HepG2 (cell line): Measurements from ENCODE around the gene MAGIX. TPM values are rescaled to one million over a fixed set of nuclear protein-coding genes. Genes with fewer than 3 reads are reported as not detected.

Source experiments
- CHD4 ChIP-seq: fragments of 200-600 bp; sonication (generic); IDR thresholded peaks from 2 replicates; pipeline ENCODE4 v1.7.0; 2017; ENCODE audit warnings: mild to moderate bottlenecking, low read length, borderline replicate concordance
- DDIT3 ChIP-seq: sonication (generic); formaldehyde crosslinking; IDR thresholded peaks from 2 replicates; pipeline ENCODE4 v1.4.0; 2020; ENCODE audit warnings: mild to moderate bottlenecking, missing genetic modification reagents
- E2F2 ChIP-seq: sonication (generic); formaldehyde crosslinking; IDR thresholded peaks from 2 replicates; pipeline ENCODE4 v1.4.0; 2020; ENCODE audit warnings: missing genetic modification reagents, borderline replicate concordance
- FOXA1 ChIP-seq, 2 experiments: fragments of 450-650 bp in 1 of 2; sonication (generic) in 1 of 2; formaldehyde crosslinking in 1 of 2; IDR thresholded peaks; 2 replicates each; pipeline versions ENCODE4 v1.4.0 to v1.6.1; 2016 to 2020; ENCODE audit warnings: missing genetic modification reagents in 1 of 2
- FOXC1 ChIP-seq: sonication (generic); formaldehyde crosslinking; IDR thresholded peaks from 2 replicates; pipeline ENCODE4 v1.8.0; 2022; ENCODE audit warnings: mild to moderate bottlenecking, missing genetic modification reagents, borderline replicate concordance
- FOXK1 ChIP-seq: sonication (generic); formaldehyde crosslinking; IDR thresholded peaks from 2 replicates; pipeline ENCODE4 v1.4.0; 2020; ENCODE audit warnings: low read depth, missing genetic modification reagents, borderline replicate concordance
- HDAC2 ChIP-seq: sonication (generic); formaldehyde crosslinking; IDR thresholded peaks from 2 replicates; pipeline ENCODE4 v1.4.0; 2020; ENCODE audit warnings: missing genetic modification reagents
- IKZF1 ChIP-seq: fragments of 450-650 bp; IDR thresholded peaks from 2 replicates; pipeline ENCODE4 v1.7.1; 2016
- LCORL ChIP-seq, 2 experiments: fragments of 450-650 bp in 1 of 2; sonication (generic) in 1 of 2; formaldehyde crosslinking in 1 of 2; IDR thresholded peaks; 2 replicates each; pipeline versions ENCODE4 v1.5.0 to v1.6.1; 2017 to 2020; ENCODE audit warnings: antibody characterized with exemption in 1 of 2, missing genetic modification reagents in 1 of 2
- MAX ChIP-seq: IDR thresholded peaks from 2 replicates; pipeline ENCODE4 v1.6.1; 2012; ENCODE audit warnings: inconsistent platforms
- MTF2 ChIP-seq: sonication (generic); formaldehyde crosslinking; IDR thresholded peaks from 2 replicates; pipeline ENCODE4 v1.5.0; 2020; ENCODE audit warnings: missing genetic modification reagents, borderline replicate concordance
- MXI1 ChIP-seq: IDR thresholded peaks from 3 replicates; pipeline ENCODE4 v1.6.1; 2012; ENCODE audit warnings: low read depth, low read length, inconsistent platforms, borderline replicate concordance
- NCOR1 ChIP-seq: fragments of 200-600 bp; sonication (generic); IDR thresholded peaks from 2 replicates; pipeline ENCODE4 v1.7.0; 2017; ENCODE audit warnings: antibody characterized with exemption, low read length, borderline replicate concordance
- NKX3-1 ChIP-seq: sonication (generic); formaldehyde crosslinking; IDR thresholded peaks from 2 replicates; pipeline ENCODE4 v1.5.0; 2020; ENCODE audit warnings: missing genetic modification reagents
- NR2F6 ChIP-seq, 2 experiments: IDR thresholded peaks; 2 replicates each; pipeline ENCODE4 v1.6.1; 2016; ENCODE audit warnings: antibody characterized with exemption in 1 of 2, mild to moderate bottlenecking in 1 of 2
- PBX2 ChIP-seq: IDR thresholded peaks from 2 replicates; pipeline ENCODE4 v1.6.1; 2016; ENCODE audit warnings: control low read depth
- RORA ChIP-seq: sonication (generic); formaldehyde crosslinking; IDR thresholded peaks from 2 replicates; pipeline ENCODE4 v1.5.0; 2020; ENCODE audit warnings: mild to moderate bottlenecking, missing genetic modification reagents, moderate library complexity
- SIN3B ChIP-seq: fragments of 150-350 bp; IDR thresholded peaks from 2 replicates; pipeline ENCODE4 v1.6.1; 2014; ENCODE audit warnings: low read length
- ZC3H4 ChIP-seq: sonication (generic); formaldehyde crosslinking; IDR thresholded peaks from 2 replicates; pipeline ENCODE4 v1.4.0; 2020; ENCODE audit warnings: missing genetic modification reagents, borderline replicate concordance
- ZKSCAN5 ChIP-seq: sonication (generic); formaldehyde crosslinking; IDR thresholded peaks from 2 replicates; pipeline ENCODE4 v1.5.1; 2020; ENCODE audit warnings: mild to moderate bottlenecking, missing genetic modification reagents
- ZNF17 ChIP-seq: sonication (generic); formaldehyde crosslinking; IDR thresholded peaks from 2 replicates; pipeline ENCODE4 v1.5.0; 2020; ENCODE audit warnings: mild to moderate bottlenecking, missing genetic modification reagents
- ZNF180 ChIP-seq: sonication (generic); formaldehyde crosslinking; IDR thresholded peaks from 2 replicates; pipeline ENCODE4 v1.4.0; 2020; ENCODE audit warnings: low read depth, missing genetic modification reagents, borderline replicate concordance
- ZNF230 ChIP-seq: sonication (generic); formaldehyde crosslinking; IDR thresholded peaks from 2 replicates; pipeline ENCODE4 v1.4.0; 2020; ENCODE audit warnings: mild to moderate bottlenecking, missing genetic modification reagents
- ZNF317 ChIP-seq: sonication (generic); formaldehyde crosslinking; IDR thresholded peaks from 2 replicates; pipeline ENCODE4 v1.5.0; 2020; ENCODE audit warnings: mild to moderate bottlenecking, missing genetic modification reagents
- ZNF329 ChIP-seq: sonication (generic); formaldehyde crosslinking; IDR thresholded peaks from 2 replicates; pipeline ENCODE4 v1.9.0; 2021; ENCODE audit warnings: low read depth, mild to moderate bottlenecking, missing genetic modification reagents
- ZNF607 ChIP-seq: sonication (generic); formaldehyde crosslinking; IDR thresholded peaks from 2 replicates; pipeline ENCODE4 v1.5.1; 2020; ENCODE audit warnings: missing genetic modification reagents, mild to moderate bottlenecking, borderline replicate concordance
- ZNF615 ChIP-seq: sonication (generic); formaldehyde crosslinking; IDR thresholded peaks from 2 replicates; pipeline ENCODE4 v1.5.0; 2020; ENCODE audit warnings: mild to moderate bottlenecking, missing genetic modification reagents, borderline replicate concordance
- ZNF768 ChIP-seq: sonication (generic); formaldehyde crosslinking; IDR thresholded peaks from 2 replicates; pipeline ENCODE4 v1.4.0; 2020; ENCODE audit warnings: missing genetic modification reagents
- ZNF850 ChIP-seq: sonication (generic); formaldehyde crosslinking; conservative IDR thresholded peaks from 2 replicates; pipeline ENCODE4 v1.9.0; 2021; ENCODE audit warnings: mild to moderate bottlenecking, missing genetic modification reagents
- polyA plus RNA-seq, 8 experiments: library from polyadenylated mRNA; depleted of rRNA in 3 of 8; stranded (reverse) in 7 of 8; unstranded in 1 of 8; fragments of >200 nt; fragmentation: Illumina TruSeq in 4 of 8; extraction: Trizol in 4 of 8; gene quantifications; 2 replicates each; pipeline versions ENCODE4 v1.2.1 to v1.2.3, GENCODE V29; 2011 to 2016; ENCODE audit warnings: low read depth in 4 of 8, missing spikeins in 1 of 8, mixed read lengths in 1 of 8; ENCODE audit not compliant: insufficient read depth in 1 of 8
- total RNA-seq, 5 experiments: library from RNA; depleted of rRNA; stranded (reverse); fragments of >200 nt; fragmentation: Illumina TruSeq; extraction: Trizol; gene quantifications; 2 replicates each; pipeline ENCODE4 v1.2.3, GENCODE V29; 2016; ENCODE audit warnings: low read depth in 1 of 5

MAGIX gene
- total and polyA plus RNA-seq, 2 of the 13 experiments (the other 11 are each of a cell fraction or from before 2014, with no cell fraction given) = 0.63 to 1.2 TPM

GRCh38 chrX:49199906-49200771, 37.6 kb downstream of the MAGIX start, which contains the start of gene SYP (continued):
- TF ChIP-seq NR2F6 (IDR thresholded peaks at IDR 0.05) (no peak), NR2F6 (CRISPR knock-in tag; IDR thresholded peaks at IDR 0.05) (no peak; the same call in 1 of the 2 replicates), ZC3H4 (CRISPR knock-in tag) (no peak), MXI1 (peak; percentile 90; the same call in 2 of the 3 replicates), E2F2 (no peak), PBX2 (CRISPR knock-in tag) (no peak), ZNF180 (CRISPR knock-in tag) (no peak), ZNF317 (CRISPR knock-in tag) (no peak), FOXA1 (IDR thresholded peaks at IDR 0.05) (no peak), FOXA1 (CRISPR knock-in tag; IDR thresholded peaks at IDR 0.05) (no peak), HDAC2 (CRISPR knock-in tag) (peak; percentile 89), IKZF1 (no peak), ZNF17 (no peak), RORA (CRISPR knock-in tag) (no peak), MAX (peak; percentile 87), ZNF607 (CRISPR knock-in tag) (peak; percentile 91; the same call in 1 of the 2 replicates), NCOR1 (no peak), ZNF329 (CRISPR knock-in tag) (peak; percentile 79; the same call in 1 of the 2 replicates), ZNF768 (CRISPR knock-in tag) (peak; percentile 71), LCORL (IDR thresholded peaks at IDR 0.05) (no peak), LCORL (CRISPR knock-in tag; IDR thresholded peaks at IDR 0.05) (no peak), FOXC1 (CRISPR knock-in tag) (peak; percentile 64; the same call in 1 of the 2 replicates), ZNF615 (CRISPR knock-in tag) (no peak), ZNF230 (CRISPR knock-in tag) (no peak), MTF2 (0 out of 2 replicates have a peak, but pooled peaks have one; percentile 43), SIN3B (no peak), ZKSCAN5 (CRISPR knock-in tag) (no peak), ZNF850 (CRISPR knock-in tag) (no peak), FOXK1 (CRISPR knock-in tag) (peak; percentile 76; the same call in 1 of the 2 replicates), CHD4 (no peak), NKX3-1 (peak; percentile 45; the same call in 1 of the 2 replicates), DDIT3 (no peak)
